Mesenteric fat pad (tissue), 1 donor: ENCODE data around the gene ST3GAL2. TPM values are rescaled to one million over a fixed set of nuclear protein-coding genes. Genes with fewer than 3 reads are reported as not detected.

Experiments
- DNase-seq: peaks from one replicate; pipeline ENCODE4 v3.0.0-alpha.2; 2020; ENCODE audit warnings: low spot score
- long read RNA-seq: library from polyadenylated mRNA; unstranded; transcript quantifications from one replicate; pipeline ENCODE4 v2.0.0, GENCODE V29; 2020
- total RNA-seq: library from RNA; stranded (reverse); fragmentation: NEBNext Ultra II Directional; extraction: Animal tissue kit (Norgen Biotek cat#: 25700); gene quantifications from one replicate; pipeline ENCODE4 v1.2.1, GENCODE V29; 2021
- donor health status: DM: yes; HTN: yes; CAD: no.

Gene ST3GAL2
- 25.9 TPM for total RNA-seq
- long read RNA-seq, full-length matches to known transcripts: 9 of 21 reads
- long read RNA-seq, partial matches to known transcripts: 1 of 21 reads
- long read RNA-seq, other reads (novel, unspliced or antisense): 11 of 21 reads

GRCh38 chr16:70438969-70439862, at the start of gene ST3GAL2:
ST3GAL2 (minus strand) TSS chr16:70439100; CDS start chr16:70398530, 40,570 bp downstream.
- DNase-seq: peak; percentile 97

GRCh38 chr16:70484867-70485266, 46.0 kb upstream of the ST3GAL2 start:
- DNase-seq: no peak

- no peak for DNase-seq
Observed at GRCh38 chr16:70483426-70483825, 44.5 kb upstream of the ST3GAL2 start.

DNA sequence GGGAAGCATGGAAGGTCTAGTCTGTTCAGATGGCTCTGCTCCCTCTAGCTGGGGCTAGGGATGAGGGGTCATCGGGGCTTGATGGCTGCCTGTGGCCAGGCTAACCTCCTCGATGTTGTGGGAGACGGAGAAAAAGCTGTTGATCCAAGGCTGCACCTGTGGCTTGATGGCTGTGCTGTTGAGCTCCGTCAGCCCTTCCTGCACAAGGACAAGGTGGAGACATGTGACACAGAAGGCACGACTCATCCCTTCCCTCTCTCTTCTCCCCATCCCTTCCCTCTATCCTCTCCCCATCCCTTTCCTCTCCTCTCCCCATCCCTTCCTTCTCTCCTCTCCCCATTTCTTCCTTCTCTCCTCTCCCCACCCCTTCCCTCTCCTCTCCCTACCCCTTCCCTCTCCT, 43.7 kb upstream of the ST3GAL2 start:
- no peak for DNase-seq

GRCh38 chr16:70481929-70482536, 43.1 kb upstream of the ST3GAL2 start:
- no peak for DNase-seq

DNA sequence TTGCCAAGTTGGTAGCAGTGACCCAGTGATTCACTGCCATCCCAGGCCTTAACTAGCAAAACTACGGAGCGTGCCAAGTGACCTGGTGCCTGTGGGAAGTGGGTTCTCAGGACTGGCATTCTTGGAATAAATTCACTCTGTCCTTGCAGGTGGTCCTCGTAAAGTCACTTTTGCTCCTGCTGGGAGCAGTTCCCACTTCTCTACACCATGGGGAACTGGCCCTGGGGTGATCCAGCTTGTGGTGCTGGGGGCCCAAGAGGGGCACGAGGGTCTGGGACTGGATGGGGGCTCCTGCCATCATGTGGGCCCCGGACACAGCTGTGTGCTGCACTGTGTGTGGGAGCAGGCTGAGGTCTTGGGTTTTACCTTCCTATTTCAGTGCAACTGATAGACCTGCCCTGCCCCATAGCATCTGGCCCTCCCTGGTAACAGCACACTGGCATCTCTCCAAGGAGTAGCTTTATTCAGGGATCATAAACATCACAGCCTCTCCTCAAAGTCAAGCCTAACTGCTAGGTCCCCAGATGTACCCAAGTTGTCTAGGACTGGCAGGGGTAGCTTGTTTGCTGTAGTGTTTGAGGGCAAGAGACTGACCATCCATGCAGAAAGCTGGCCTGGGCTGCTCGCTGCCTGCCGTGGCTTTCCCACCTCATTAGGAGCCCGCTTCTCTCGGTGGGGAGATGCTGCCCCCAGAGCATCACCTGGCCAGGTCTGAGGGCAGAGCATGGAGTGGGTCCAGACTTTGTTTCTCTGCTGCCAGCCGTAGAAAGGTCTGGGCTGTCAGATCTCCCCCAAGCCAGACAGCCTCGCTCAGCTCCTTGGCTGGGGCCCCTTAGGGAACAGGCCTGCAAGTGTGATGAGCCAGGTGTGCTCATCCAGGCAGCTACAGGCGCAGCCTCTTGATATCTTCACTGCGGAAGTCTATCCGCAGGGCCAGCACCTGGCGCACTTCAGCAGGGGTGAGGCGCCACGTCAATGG, 41.5 kb upstream of the ST3GAL2 start:
- no peak for DNase-seq

DNA sequence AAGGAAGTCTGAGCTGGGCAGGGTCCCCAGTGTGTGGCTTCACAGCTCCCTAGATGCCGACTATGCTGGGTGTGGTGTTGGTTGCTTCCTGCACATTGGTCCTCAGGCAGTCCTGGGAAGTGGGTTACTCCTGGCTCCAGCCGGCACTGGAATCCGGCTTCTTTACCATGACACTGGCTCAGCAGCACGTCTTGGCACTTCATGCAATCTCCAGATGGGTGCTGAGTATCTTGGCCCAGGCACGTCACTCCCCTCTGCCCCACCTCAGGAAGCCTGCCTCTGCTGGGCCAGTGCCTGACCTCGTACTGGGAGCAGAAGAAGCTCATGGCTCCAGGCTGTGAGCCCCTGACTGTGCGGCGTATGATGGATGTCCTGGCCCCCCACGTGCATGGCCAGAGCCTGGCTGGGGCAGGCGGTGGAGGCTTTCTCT, 40.0 kb upstream of the ST3GAL2 start:
- no peak for DNase-seq

GRCh38 chr16:70478169-70478568, 39.3 kb upstream of the ST3GAL2 start:
- no peak for DNase-seq

- no peak for DNase-seq
Observed at GRCh38 chr16:70476272-70477020, 37.5 kb upstream of the ST3GAL2 start.

DNA sequence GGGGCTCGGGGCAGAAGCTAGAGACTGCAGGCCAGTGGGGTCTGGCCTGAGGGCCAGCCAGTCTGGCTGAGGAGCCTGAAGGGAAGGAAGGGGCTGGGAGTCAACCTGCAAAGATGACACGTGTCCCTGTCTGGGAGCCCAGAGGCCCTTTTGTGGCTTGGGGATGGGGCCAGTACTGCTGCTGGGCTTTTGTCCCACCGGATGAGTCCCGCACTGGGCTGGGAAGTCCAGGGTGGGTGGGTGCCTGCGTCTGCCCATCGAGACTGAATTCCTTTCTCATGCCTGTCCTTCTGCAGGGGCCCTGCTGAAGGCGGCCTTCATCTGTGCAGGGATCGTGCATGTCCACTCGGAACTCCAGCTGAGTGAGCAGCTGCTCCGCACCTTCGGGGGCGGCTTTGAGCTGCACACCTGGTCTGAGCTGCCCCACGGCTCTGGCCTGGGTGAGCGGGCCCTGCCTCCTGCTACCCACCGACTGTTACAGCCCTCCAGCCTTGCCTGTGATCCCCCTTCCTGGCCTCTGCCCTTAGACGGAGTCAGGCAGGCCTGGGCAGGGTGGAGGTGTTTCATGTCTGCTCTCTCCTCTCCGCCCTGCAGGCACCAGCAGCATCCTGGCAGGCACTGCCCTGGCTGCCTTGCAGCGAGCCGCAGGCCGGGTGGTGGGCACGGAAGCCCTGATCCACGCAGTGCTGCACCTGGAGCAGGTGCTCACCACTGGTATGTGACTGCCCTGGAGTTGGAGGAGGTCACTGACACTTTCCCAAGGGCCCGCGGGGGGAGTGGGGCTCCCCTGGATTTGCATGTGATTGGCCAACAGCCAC, 36.4 kb upstream of the ST3GAL2 start:
- no peak for DNase-seq

DNA sequence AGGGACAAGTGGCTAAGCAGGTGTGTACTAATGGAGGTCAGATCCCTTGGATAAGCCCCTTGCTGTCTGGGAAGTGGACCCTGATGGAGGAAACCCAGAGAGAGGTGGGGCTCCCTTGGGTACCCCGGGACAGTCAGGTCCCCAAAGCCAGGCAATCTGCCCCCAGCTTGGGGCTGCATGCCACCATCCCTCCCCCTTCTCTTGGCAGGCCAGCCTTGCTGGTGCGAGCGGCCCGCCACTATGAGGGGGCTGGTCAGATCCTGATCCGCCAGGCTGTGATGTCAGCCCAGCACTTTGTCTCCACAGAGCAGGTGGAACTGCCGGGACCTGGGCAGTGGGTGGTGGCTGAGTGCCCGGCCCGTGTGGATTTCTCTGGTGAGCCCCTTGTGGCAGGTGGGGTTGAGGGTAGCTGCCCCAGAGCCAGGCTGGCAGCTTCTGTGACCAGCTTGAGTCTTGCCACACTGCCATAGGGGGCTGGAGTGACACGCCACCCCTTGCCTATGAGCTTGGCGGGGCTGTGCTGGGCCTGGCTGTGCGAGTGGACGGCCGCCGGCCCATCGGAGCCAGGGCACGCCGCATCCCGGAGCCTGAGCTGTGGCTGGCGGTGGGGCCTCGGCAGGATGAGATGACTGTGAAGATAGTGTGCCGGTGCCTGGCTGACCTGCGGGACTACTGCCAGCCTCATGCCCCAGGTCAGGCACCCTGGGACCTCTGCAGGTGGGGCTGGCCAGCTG, 35.6 kb upstream of the ST3GAL2 start:
- no peak for DNase-seq

- no peak for DNase-seq
Observed at GRCh38 chr16:70473446-70474319, 34.8 kb upstream of the ST3GAL2 start.

DNA sequence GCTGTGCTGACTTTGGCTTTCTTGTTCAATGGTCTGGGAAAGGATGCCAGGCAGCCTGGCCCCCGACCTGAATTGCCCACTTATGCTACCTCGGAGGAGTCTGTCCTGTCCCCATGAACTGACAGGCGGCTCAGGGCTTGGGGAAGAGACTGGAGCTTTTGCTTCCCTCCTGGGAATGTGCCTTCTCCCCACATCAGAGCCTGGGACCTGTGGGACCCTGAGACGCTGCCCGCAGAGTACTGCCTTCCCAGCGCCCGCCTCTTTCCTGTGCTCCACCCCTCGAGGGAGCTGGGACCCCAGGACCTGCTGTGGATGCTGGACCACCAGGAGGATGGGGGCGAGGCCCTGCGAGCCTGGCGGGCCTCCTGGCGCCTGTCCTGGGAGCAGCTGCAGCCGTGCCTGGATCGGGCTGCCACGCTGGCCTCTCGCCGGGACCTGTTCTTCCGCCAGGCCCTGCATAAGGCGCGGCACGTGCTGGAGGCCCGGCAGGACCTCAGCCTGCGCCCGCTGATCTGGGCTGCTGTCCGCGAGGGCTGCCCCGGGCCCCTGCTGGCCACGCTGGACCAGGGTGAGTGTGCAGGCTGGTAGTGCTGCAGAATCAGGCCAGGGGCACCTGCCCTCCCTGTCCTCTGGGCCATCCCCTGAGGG, 34.0 kb upstream of the ST3GAL2 start:
- no peak for DNase-seq

DNA sequence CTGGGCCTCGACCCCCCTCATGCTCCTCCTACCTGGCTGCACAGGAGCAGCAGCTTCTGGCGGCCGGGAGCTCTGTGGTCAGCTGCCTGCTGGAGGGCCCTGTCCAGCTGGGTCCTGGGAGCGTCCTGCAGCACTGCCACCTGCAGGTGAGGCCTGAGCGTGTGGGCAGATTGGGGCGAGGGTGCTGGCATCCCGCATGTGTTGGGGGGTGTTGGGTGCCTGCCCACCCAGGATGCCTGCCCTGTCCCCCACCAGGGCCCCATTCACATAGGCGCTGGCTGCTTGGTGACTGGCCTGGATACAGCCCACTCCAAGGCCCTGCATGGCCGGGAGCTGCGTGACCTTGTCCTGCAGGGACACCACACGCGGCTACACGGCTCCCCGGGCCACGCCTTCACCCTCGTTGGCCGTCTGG, 32.0 kb upstream of the ST3GAL2 start:
- no peak for DNase-seq

- no peak for DNase-seq
Observed at GRCh38 chr16:70470141-70470926, 31.4 kb upstream of the ST3GAL2 start.

- DNase-seq: no peak
Observed at GRCh38 chr16:70468776-70469525, 30.1 kb upstream of the ST3GAL2 start.
